SK-N-SH treated with all-trans-retinoic acid at 6 μM for 48 hours (cell line): ENCODE data around the gene PPP1R12B.
"Not testable (repeated sequence)": the region's sequence is repeated elsewhere in the genome, so short reads cannot be mapped to it uniquely, and the experiment has no call there.

ENCODE experiments used
- ATAC-seq: fragments of 200-7000 bp; cut with Tn5 transposase; 3 replicates; pipeline ENCODE4 v1.9.1; 2020; ENCODE audit warnings: mild to moderate bottlenecking, moderate library complexity
- CSDC2 ChIP-seq: fragments of 250-450 bp; sonication (Bioruptor Pico); IDR thresholded peaks from 2 replicates; pipeline ENCODE4 v1.5.0; 2020; ENCODE audit warnings: mild to moderate bottlenecking, moderate library complexity
- ESRRG ChIP-seq: fragments of 250-450 bp; sonication (Bioruptor Pico); IDR thresholded peaks from 2 replicates; pipeline ENCODE4 v1.6.1; 2021; ENCODE audit warnings: mild to moderate bottlenecking
- GLIS3 ChIP-seq: fragments of 250-450 bp; sonication (Bioruptor Pico); IDR thresholded peaks from 2 replicates; pipeline ENCODE4 v1.5.0; 2020; ENCODE audit warnings: mild to moderate bottlenecking, moderate library complexity
- ISL1 ChIP-seq: fragments of 250-450 bp; sonication (Bioruptor Pico); IDR thresholded peaks from 2 replicates; pipeline ENCODE4 v2.1.2; 2022; ENCODE audit warnings: mild to moderate bottlenecking, moderate library complexity
- OSR1 ChIP-seq: fragments of 250-450 bp; sonication (Bioruptor Pico); IDR thresholded peaks from 2 replicates; pipeline ENCODE4 v1.8.0; 2022; ENCODE audit warnings: moderate library complexity, mild to moderate bottlenecking, inconsistent platforms
- PPARA ChIP-seq: fragments of 250-450 bp; sonication (Bioruptor Pico); IDR thresholded peaks from 2 replicates; pipeline ENCODE4 v1.5.0; 2020; ENCODE audit warnings: mild to moderate bottlenecking, borderline replicate concordance
- RARB ChIP-seq: fragments of 250-450 bp; sonication (Bioruptor Pico); IDR thresholded peaks from 2 replicates; pipeline ENCODE4 v1.8.0; 2021; ENCODE audit warnings: mild to moderate bottlenecking, moderate library complexity
- SNAI2 ChIP-seq: fragments of 250-450 bp; sonication (Bioruptor Pico); IDR thresholded peaks from 2 replicates; pipeline ENCODE4 v1.5.0; 2020; ENCODE audit warnings: mild to moderate bottlenecking, moderate library complexity
- TCF4 ChIP-seq: fragments of 250-450 bp; sonication (Bioruptor Pico); IDR thresholded peaks from 2 replicates; pipeline ENCODE4 v1.8.0; 2021; ENCODE audit warnings: mild to moderate bottlenecking, moderate library complexity, borderline replicate concordance
- ZFP3 ChIP-seq: fragments of 250-450 bp; sonication (Bioruptor Pico); IDR thresholded peaks from 2 replicates; pipeline ENCODE4 v1.5.0; 2020; ENCODE audit warnings: mild to moderate bottlenecking, moderate library complexity
- ZFP30 ChIP-seq: fragments of 450-650 bp; formaldehyde crosslinking; IDR thresholded peaks from 2 replicates; pipeline ENCODE4 v1.5.0; 2022; ENCODE audit warnings: mild to moderate bottlenecking, moderate library complexity
- ZNF565 ChIP-seq: fragments of 450-650 bp; formaldehyde crosslinking; conservative IDR thresholded peaks from 2 replicates; pipeline ENCODE4 v1.5.0; 2020; ENCODE audit warnings: low read depth, mild to moderate bottlenecking, moderate library complexity
- ZNF70 ChIP-seq: fragments of 450-650 bp; formaldehyde crosslinking; IDR thresholded peaks from 2 replicates; pipeline ENCODE4 v1.5.0; 2020; ENCODE audit warnings: mild to moderate bottlenecking, moderate library complexity
- ZNF8 ChIP-seq: fragments of 450-650 bp; formaldehyde crosslinking; IDR thresholded peaks from 2 replicates; pipeline ENCODE4 v1.5.0; 2020; ENCODE audit warnings: mild to moderate bottlenecking, moderate library complexity
- TF ChIP-seq, protein P1 (sequence below): fragments of 250-450 bp; sonication (Bioruptor Pico); IDR thresholded peaks from 2 replicates; pipeline ENCODE4 v1.8.0; 2021; ENCODE audit warnings: low read depth, mild to moderate bottlenecking, moderate library complexity, borderline replicate concordance
- TF ChIP-seq, protein P2 (sequence below): fragments of 250-450 bp; sonication (Bioruptor Pico); IDR thresholded peaks from 2 replicates; pipeline ENCODE4 v1.5.1; 2021; ENCODE audit warnings: mild to moderate bottlenecking, moderate library complexity
- TF ChIP-seq, protein P3 (sequence below): fragments of 250-450 bp; sonication (Bioruptor Pico); IDR thresholded peaks from 2 replicates; pipeline ENCODE4 v1.5.1; 2020; ENCODE audit warnings: low read depth, mild to moderate bottlenecking, moderate library complexity

Gene PPP1R12B

DNA sequence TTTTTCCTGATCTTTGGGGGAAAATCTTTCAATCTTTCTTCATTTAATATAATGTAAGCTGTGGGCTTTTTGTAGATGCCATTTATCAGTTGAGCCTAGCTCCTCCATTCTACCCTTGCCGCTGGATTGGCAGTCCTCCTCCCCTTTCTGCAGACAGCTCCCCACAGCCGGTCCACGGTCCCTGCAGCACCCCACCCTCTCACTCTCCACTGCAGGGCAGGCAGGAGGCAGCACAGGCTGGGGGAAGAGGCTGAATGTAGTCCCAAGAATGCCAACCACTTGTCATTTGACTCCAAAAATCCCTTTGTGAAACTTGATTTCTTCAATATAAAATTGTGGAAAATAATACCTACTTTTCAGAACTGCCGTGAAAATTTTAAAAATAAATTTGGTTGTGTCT lies 265.1 kb downstream of the PPP1R12B start:
- no peak for ATAC-seq
- TF ChIP-seq ZNF70 (CRISPR knock-in tag) = no peak

DNA sequence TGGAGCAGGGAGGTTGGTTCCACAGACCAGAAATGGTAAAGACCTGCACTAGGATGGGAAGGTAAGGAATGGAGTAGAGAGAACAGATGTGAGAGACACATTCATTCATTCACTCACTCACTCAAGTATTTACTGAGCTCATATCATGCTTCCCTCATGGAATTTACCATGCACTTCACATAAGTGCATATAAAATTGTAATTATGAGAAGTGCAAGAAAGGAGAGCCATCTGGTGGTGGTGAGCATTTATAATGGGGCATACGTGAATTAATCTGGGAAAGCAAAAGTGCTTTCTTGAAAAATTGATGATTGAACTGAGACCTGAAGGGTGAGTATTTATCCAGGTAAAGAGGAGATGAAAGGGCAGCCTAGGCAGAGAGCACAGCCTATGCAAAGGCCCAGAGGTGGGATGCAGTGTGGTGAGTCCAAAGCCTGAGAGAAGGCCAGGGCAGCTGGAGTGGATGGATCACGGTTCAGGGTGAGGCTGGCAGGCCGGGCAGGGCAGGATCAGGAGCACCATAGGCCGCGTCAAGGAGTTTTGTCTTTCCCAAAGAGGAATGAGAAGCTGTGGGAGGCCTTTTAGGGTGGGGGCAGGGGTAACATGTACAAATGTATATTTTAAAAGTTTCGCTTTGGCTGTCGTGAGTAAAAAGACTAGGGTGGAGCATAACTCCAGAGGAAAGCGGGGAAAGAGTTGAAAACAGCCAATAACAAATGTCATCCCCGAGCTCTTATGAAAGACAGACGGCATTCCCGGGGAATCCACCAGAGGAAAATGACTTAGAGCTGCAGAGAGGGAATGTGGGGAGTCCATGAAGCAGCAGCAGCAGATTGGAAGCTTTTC lies 266.1 kb downstream of the PPP1R12B start:
- ATAC-seq = peak; percentile 39

DNA sequence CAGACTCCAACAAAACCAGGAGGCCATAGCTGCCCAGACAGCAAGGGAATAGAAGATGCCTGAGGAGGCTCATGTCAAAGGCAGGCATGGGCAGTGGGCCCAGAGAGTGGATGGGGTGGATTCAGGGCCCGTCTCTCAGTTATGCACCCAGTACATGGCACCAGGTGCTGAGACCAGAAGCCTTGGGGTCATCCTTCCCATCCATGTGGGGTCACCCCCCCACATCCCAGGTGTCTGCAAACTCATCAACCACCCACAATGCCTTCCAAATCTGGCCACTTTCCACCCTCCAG lies 266.7 kb downstream of the PPP1R12B start:
- ATAC-seq = peak; percentile 46

DNA sequence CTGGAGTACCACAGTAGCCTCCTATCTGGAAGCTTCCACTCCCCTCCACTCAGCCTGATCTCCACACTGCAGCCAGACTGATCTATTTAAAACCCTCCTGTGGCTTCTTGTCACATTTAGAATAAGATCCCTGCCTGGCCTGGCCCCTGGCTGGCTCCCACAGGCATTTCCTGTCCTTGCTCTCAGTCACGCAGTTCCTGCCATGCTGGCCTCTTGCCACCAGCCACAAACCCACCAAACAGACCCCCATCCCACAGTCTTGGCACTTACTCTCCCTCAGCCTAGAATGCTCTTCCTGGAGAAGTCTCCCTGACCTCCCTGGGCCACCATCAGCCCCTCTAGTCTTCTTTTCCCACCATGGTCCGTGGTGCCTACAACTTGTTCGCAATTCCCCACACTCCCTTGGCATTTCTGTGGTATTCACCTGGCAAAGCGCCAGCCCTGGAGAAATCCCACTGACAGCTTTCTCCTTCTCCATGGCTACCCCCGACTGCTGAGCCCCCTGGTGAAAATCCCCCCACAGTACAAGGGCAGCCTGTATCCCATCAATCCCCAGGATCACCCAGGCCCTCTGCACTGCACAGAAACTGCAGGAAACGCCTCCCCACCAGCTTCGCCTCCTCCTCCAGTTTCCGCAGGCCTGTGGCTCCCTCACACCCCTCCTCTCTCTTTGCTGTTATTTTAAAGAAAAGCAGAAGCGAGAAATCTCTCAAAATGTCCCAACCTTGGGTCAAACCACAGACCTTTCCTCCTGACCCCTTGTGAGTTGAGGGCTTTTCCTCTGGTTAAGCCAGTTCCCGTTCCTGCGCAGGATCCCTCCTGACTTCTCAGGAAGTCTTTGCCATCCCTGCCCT lies 267.2 kb downstream of the PPP1R12B start:
- ATAC-seq = peak; percentile 87
- TF ChIP-seq RARB (CRISPR knock-in tag) = no peak
- TF ChIP-seq, protein P1, sequence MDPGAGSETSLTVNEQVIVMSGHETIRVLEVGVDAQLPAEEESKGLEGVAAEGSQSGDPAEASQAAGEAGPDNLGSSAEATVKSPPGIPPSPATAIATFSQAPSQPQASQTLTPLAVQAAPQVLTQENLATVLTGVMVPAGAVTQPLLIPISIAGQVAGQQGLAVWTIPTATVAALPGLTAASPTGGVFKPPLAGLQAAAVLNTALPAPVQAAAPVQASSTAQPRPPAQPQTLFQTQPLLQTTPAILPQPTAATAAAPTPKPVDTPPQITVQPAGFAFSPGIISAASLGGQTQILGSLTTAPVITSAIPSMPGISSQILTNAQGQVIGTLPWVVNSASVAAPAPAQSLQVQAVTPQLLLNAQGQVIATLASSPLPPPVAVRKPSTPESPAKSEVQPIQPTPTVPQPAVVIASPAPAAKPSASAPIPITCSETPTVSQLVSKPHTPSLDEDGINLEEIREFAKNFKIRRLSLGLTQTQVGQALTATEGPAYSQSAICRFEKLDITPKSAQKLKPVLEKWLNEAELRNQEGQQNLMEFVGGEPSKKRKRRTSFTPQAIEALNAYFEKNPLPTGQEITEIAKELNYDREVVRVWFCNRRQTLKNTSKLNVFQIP (CRISPR knock-in tag) = no peak

DNA sequence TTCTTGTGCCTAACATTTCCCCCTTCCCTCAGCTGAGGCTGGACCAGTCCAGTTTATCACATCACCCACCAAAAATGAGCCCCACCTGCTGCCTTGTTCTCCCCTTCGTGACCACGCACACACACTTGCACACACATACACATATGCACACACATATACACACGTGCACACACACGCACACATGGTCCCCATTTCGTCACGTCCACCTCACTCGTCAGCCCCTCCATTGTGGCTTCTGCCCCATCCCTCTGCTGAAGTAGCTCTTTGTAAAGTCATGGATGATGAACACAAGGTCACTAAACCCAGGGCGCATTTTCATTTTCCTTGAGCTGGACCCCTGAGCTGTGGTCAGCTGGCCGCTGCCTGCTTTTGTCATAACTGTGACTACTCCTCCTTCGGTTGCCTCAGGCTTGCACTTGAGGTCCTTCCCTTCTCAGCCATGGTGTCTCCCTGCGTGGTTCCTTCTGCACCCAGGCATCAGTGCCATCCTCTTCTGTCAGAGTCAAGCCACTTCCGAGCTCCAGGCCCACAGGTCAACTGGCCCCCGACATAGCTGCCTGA lies 267.9 kb downstream of the PPP1R12B start:
- ATAC-seq = no peak; the same call in 2 of the 3 replicates
- TF ChIP-seq CSDC2 = no peak
- TF ChIP-seq, protein P2, sequence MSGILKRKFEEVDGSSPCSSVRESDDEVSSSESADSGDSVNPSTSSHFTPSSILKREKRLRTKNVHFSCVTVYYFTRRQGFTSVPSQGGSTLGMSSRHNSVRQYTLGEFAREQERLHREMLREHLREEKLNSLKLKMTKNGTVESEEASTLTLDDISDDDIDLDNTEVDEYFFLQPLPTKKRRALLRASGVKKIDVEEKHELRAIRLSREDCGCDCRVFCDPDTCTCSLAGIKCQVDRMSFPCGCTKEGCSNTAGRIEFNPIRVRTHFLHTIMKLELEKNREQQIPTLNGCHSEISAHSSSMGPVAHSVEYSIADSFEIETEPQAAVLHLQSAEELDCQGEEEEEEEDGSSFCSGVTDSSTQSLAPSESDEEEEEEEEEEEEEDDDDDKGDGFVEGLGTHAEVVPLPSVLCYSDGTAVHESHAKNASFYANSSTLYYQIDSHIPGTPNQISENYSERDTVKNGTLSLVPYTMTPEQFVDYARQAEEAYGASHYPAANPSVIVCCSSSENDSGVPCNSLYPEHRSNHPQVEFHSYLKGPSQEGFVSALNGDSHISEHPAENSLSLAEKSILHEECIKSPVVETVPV (CRISPR knock-in tag) = no peak
- TF ChIP-seq ZNF565 (CRISPR knock-in tag) = no peak
- TF ChIP-seq, protein P1 (CRISPR knock-in tag) = no peak
- no peak for TF ChIP-seq ISL1 (CRISPR knock-in tag)
- TF ChIP-seq, protein P3, sequence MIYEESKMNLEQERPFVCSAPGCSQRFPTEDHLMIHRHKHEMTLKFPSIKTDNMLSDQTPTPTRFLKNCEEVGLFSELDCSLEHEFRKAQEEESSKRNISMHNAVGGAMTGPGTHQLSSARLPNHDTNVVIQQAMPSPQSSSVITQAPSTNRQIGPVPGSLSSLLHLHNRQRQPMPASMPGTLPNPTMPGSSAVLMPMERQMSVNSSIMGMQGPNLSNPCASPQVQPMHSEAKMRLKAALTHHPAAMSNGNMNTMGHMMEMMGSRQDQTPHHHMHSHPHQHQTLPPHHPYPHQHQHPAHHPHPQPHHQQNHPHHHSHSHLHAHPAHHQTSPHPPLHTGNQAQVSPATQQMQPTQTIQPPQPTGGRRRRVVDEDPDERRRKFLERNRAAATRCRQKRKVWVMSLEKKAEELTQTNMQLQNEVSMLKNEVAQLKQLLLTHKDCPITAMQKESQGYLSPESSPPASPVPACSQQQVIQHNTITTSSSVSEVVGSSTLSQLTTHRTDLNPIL = no peak
- TF ChIP-seq OSR1 = no peak
- no peak for TF ChIP-seq PPARA (CRISPR knock-in tag)
- no peak for TF ChIP-seq TCF4 (CRISPR knock-in tag)
- TF ChIP-seq ZFP30 = no peak
- TF ChIP-seq ESRRG (CRISPR knock-in tag) = no peak
- TF ChIP-seq ZFP3 (CRISPR knock-in tag) = no peak
- TF ChIP-seq ZNF8 (CRISPR knock-in tag) = no peak
- TF ChIP-seq, all 23 proteins: peak for 0

DNA sequence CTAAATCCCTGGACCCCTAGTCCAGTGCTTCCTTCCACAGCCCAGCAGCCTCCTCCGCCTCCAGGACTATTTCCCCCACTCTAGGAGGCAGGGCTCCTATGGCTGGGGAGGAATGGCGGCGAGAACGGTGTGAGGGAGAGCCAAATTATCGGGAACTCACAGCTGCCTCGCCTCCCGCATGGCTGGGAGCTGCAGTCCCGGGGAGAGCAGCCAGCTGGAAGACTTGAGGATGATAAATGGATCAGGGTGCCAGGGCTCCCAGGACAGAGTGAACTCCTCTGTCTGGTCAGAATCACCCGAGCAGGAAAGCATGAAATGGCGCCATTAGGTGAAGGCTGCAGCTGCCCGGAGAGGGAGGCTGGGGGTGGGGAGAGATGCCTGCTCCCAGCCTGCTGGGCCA lies 270.5 kb downstream of the PPP1R12B start:
- not testable (repeated sequence) for ATAC-seq

DNA sequence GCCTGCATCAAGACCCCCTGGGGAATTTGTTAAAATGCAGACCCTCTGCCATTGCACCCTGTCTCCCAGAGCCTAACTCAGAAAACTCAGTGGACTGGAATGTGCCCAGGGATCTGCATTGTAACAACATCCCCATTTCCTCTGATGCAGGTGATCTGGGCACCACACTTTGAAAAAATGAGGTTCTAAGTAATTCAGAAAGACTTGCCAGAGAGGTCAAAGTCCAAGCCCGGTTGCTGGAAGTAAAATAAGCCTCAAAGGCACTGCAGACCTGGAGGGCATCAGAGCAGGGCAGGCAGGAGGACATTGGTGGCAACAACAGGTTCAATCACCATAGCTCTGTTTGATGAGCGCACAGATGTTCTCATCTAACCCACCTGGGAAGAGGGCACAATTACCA lies 271.0 kb downstream of the PPP1R12B start:
- TF ChIP-seq ISL1 (CRISPR knock-in tag) (no peak), SNAI2 (CRISPR knock-in tag) (no peak), GLIS3 (CRISPR knock-in tag) (no peak), RARB (CRISPR knock-in tag) (no peak)
- no peak for ATAC-seq

DNA sequence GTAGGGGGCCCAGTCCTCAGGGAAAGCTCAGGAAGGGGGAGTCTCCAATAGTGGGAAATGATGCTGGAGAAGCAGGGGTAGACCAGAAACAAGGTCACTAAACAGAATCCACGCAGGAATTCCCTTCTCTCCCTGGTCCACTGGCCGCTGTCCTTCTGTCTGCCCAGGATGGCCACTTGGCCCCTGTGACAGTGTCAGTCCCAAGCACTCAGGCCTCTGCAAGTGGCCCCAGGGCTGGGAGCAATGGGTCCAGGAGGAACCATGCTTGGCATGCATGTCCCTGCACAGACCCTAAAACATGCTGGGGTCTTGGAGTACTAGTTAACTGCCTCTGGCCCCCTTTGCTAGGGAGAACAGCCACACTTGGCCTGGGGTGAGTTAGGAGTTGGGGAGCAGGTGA lies 271.5 kb downstream of the PPP1R12B start:
- not testable (repeated sequence) for ATAC-seq
